Suprapubic skin (tissue), 3 donors: ENCODE results near the gene FAM193B.

Source experiments
- CTCF ChIP-seq, 2 donors: fragments of 200-600 bp in 1 of 2; fragments of 450-650 bp in 1 of 2; sonication (generic) in 1 of 2; IDR thresholded peaks; one replicate each; pipeline ENCODE4 v1.5.1; 2016 to 2019; ENCODE audit warnings: antibody characterized with exemption in 2 of 2, mild to moderate bottlenecking in 1 of 2, moderate library complexity in 1 of 2
- POLR2A ChIP-seq, 2 donors: fragments of 450-650 bp; IDR thresholded peaks; one replicate each; pipeline ENCODE4 v1.6.1; 2017; ENCODE audit warnings: antibody characterized with exemption in 2 of 2, mild to moderate bottlenecking in 2 of 2, moderate library complexity in 2 of 2

DNA sequence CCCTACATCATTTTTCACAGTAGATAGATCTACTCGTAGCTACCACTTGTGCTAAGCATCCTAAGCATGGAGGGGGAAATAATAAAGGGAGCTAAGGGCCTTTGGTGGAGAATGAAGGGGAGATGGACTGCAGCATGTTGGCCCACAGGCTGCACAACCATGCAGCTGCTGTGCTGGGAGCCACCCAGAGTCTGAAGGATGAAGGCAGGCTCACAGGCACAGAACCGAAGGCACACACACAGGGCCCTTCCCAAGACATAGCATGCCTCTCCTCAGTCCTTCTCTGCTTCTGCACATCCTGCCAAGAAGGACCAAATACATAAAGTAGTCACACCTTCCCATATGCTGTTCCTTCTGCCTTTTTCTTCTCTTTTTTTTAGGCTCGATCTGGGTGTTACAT lies 6.6 kb downstream of the FAM193B start:
- no peak for TF ChIP-seq CTCF (IDR thresholded peaks at IDR 0.05)
- no peak for TF ChIP-seq POLR2A (IDR thresholded peaks at IDR 0.05)
